ENCODE measurements around the gene TRIM23.
"Not testable (repeated sequence)": the region's sequence is repeated elsewhere in the genome, so short reads cannot be mapped to it uniquely, and the experiment has no call there.

TRIM23 gene

GRCh38 chr5:65624025-65624570 lies at the start of gene TRIM23:
Gene TRIM23, minus strand, starts transcription at chr5:65624333. Its CDS starts 59 bp downstream, at chr5:65624274.
- peak; percentile 39 for DNase-seq

- DNase-seq: no peak
Observed at GRCh38 chr5:65672796-65673195, 48.7 kb upstream of the TRIM23 start.

- DNase-seq: no peak
Observed at GRCh38 chr5:65668696-65669095, 44.6 kb upstream of the TRIM23 start.

- DNase-seq: no peak
Observed at GRCh38 chr5:65663804-65664521, 39.8 kb upstream of the TRIM23 start.

- no peak for DNase-seq
Observed at GRCh38 chr5:65654713-65655112, 30.6 kb upstream of the TRIM23 start.

- no peak for DNase-seq
Observed at GRCh38 chr5:65651144-65651543, 27.0 kb upstream of the TRIM23 start.

GRCh38 chr5:65647941-65648340 lies 23.8 kb upstream of the TRIM23 start:
- DNase-seq: no peak

GRCh38 chr5:65646938-65647337 lies 22.8 kb upstream of the TRIM23 start:
- DNase-seq: no peak

- DNase-seq: no peak
Observed at GRCh38 chr5:65640240-65640639, 16.1 kb upstream of the TRIM23 start.

- no peak for DNase-seq
Observed at GRCh38 chr5:65630981-65631380, 6.8 kb upstream of the TRIM23 start.

- DNase-seq: no peak
Observed at GRCh38 chr5:65625743-65626142, 1.6 kb upstream of the TRIM23 start.

- DNase-seq: peak; percentile 53
Observed at GRCh38 chr5:65624571-65625555, 730 bp upstream of the TRIM23 start, which contains the start of the genes SHLD3 and TRAPPC13. Gene SHLD3, plus strand, starts transcription at chr5:65625027. Its CDS starts 4,561 bp downstream, at chr5:65629588. Gene TRAPPC13, plus strand, starts transcription at chr5:65625027. Its CDS starts 34 bp downstream, at chr5:65625061.

GRCh38 chr5:65623482-65623881 lies 651 bp downstream of the TRIM23 start:
- no peak for DNase-seq

GRCh38 chr5:65621961-65622360 lies 2.2 kb downstream of the TRIM23 start:
- DNase-seq: not testable (repeated sequence)

- no peak for DNase-seq
Observed at GRCh38 chr5:65620021-65620420, 4.1 kb downstream of the TRIM23 start.

GRCh38 chr5:65612298-65612907 lies 11.7 kb downstream of the TRIM23 start:
- no peak for DNase-seq

- DNase-seq: no peak
Observed at GRCh38 chr5:65611524-65611923, 12.6 kb downstream of the TRIM23 start.

GRCh38 chr5:65601761-65602160 lies 22.4 kb downstream of the TRIM23 start:
- not testable (repeated sequence) for DNase-seq

GRCh38 chr5:65588694-65589093 lies 35.4 kb downstream of the TRIM23 start:
- no peak for DNase-seq

- DNase-seq: no peak
Observed at GRCh38 chr5:65577141-65577540, 47.0 kb downstream of the TRIM23 start.

GRCh38 chr5:65570598-65571226 lies 53.4 kb downstream of the TRIM23 start:
- DNase-seq: no peak

GRCh38 chr5:65566505-65566904 lies 57.6 kb downstream of the TRIM23 start:
- no peak for DNase-seq

Measured in GF-D8 (cell line).